Mucosa of rectum (tissue), 2 donors: ENCODE data around the gene SERPIND1.

Experiments used
- H3K27ac ChIP-seq, 2 donors: one replicate each; pipeline ENCODE4 v1.7.0; 2013; ENCODE audit warnings: inconsistent platforms in 2 of 2, low read depth in 2 of 2, low read length in 2 of 2
- H3K27me3 ChIP-seq, 2 donors: one replicate each; pipeline ENCODE4 v1.7.0; 2013; ENCODE audit warnings: low read length in 2 of 2; ENCODE audit not compliant: control insufficient read depth in 2 of 2, insufficient read depth in 2 of 2
- H3K36me3 ChIP-seq, 2 donors: one replicate each; pipeline ENCODE4 v1.7.0; 2013; ENCODE audit warnings: low read length in 2 of 2; ENCODE audit not compliant: control insufficient read depth in 2 of 2, insufficient read depth in 2 of 2
- H3K4me1 ChIP-seq, 2 donors: one replicate each; pipeline ENCODE4 v1.7.0; 2013; ENCODE audit warnings: low read length in 2 of 2, mild to moderate bottlenecking in 1 of 2; ENCODE audit not compliant: control insufficient read depth in 2 of 2, insufficient read depth in 2 of 2
- H3K4me3 ChIP-seq, 2 donors: one replicate each; pipeline ENCODE4 v1.7.0; 2013; ENCODE audit warnings: low read length in 2 of 2
- H3K9ac ChIP-seq, 2 donors: one replicate each; pipeline ENCODE4 v1.7.0; 2013; ENCODE audit warnings: low read length in 2 of 2, low read depth in 1 of 2, mild to moderate bottlenecking in 1 of 2
- H3K9me3 ChIP-seq, 2 donors: one replicate each; pipeline ENCODE4 v1.7.0; 2013; ENCODE audit warnings: low read length in 2 of 2; ENCODE audit not compliant: control insufficient read depth in 2 of 2
- donor health status: healthy.
- donor health status: Normal muscosa, but diverticular disease.

SERPIND1 gene

DNA sequence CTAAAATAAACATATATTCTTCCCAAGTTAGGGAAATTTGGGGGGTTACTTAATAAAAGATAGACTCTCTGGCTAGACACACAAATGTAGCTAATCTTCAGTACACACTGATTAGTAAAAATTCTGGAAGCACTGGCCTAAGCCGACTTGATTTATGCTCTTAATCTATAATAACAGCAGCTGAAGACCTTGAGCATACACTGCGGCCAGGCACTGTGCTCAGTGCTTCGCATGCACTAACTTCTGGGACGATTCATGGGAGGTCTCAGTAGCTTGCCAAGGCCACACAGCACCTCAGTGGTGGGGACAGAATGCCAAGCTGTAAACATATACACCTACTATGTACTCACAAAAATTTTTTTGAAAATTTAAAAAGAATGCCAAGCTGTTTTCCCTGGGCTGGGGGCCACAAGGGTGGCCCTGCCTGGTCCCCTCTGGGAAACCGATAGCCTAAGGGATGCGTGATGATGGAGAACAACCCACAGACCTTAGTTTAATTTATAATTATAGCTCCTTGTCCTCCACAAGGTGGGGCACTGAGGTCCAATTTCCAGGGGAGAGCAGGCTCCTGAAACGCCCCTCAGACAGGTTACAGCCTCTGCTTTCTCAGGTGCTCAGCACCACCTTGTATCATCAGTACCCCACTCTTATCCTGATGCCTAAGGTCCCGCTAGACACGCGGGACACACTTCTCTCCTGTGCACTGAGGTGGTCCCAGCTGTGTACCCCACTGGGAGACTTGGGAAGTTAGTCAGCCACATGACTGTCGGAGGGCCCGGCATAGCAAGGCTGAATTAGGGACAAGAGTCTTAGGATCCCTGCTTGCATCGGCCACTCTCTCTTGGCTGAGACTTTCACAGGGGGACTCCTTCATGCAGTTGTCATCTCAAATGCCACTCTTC is 20.1 kb downstream of the SERPIND1 start:
- no peaks in the 10 kb centered on the region for H3K27me3 ChIP-seq
- H3K4me1 ChIP-seq = peaks cover 0 to 3% of the 10 kb centered on the region in 2 donors
- H3K4me3 ChIP-seq = no peak overlapping the region
- H3K27ac ChIP-seq = no peak overlapping the region
- peaks cover 46 to 58% of the 10 kb centered on the region in 2 donors for H3K36me3 ChIP-seq
- H3K9me3 ChIP-seq = no peaks in the 10 kb centered on the region
- H3K9ac ChIP-seq = no peak overlapping the region

DNA sequence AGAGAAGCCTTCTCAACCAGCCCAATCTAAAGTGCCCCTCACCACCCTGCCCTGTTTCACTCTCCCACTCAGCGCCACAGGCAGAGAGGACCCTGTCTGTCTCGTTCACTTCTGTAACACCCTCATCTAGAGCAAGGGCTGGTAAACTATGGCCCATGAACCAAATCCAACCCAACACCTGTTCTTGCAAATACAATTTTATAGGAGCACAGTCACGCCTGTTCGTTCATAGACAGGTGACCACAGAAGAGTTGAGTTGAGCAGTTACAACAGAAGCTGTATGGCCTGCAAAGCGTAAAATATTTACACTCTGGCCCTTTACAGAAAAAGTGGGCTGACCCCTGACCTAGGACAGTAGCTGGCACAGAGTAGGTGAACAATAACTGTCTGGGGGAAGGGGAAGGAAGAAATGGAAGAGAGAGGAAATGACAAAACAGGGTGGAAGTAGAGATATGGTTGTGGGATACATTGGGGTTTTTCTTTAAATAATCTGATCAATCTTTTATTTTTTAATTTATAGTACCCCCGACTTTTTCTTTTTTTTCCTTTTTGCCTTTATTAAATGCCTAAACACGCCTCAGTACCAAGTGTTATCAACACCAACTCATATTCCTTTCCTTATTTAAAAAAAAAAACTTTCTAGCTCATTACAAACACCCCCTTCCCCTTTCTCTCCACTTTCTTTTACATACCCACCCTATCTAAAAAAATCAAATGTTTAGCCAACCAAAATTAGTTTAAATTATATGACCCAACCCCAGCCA is 20.9 kb downstream of the SERPIND1 start:
- H3K9me3 ChIP-seq = no peaks in the 10 kb centered on the region
- H3K9ac ChIP-seq = no peak overlapping the region
- H3K36me3 ChIP-seq = peaks cover 53 to 65% of the 10 kb centered on the region in 2 donors
- H3K4me1 ChIP-seq = peaks cover 0 to 3% of the 10 kb centered on the region in 2 donors
- H3K4me3 ChIP-seq = no peak overlapping the region
- no peak overlapping the region for H3K27ac ChIP-seq
- H3K27me3 ChIP-seq = no peaks in the 10 kb centered on the region

- H3K9ac ChIP-seq = no peak overlapping the region
- no peak overlapping the region for H3K27ac ChIP-seq
- H3K4me3 ChIP-seq = no peak overlapping the region
- H3K4me1 ChIP-seq = no peaks in the 10 kb centered on the region
- no peaks in the 10 kb centered on the region for H3K27me3 ChIP-seq
- peaks cover 54 to 69% of the 10 kb centered on the region in 2 donors for H3K36me3 ChIP-seq
- no peaks in the 10 kb centered on the region for H3K9me3 ChIP-seq
Measured at GRCh38 chr22:20796731-20797130, 22.8 kb downstream of the SERPIND1 start.

- H3K27ac ChIP-seq = no peak overlapping the region
Measured at GRCh38 chr22:20798218-20798617, 24.3 kb downstream of the SERPIND1 start.

GRCh38 chr22:20798974-20799373 is 25.1 kb downstream of the SERPIND1 start:
- no peak overlapping the region for H3K4me3 ChIP-seq
- no peak overlapping the region for H3K27ac ChIP-seq
- peaks cover 58 to 79% of the 10 kb centered on the region in 2 donors for H3K36me3 ChIP-seq

More at GRCh38 chr22:20798218-20798617, 24.3 kb downstream of the SERPIND1 start:
- Histone ChIP-seq H3K4me3 (no peak overlapping the region), H3K4me1 (no peaks in the 10 kb centered on the region), H3K9ac (no peak overlapping the region), H3K9me3 (no peaks in the 10 kb centered on the region), H3K27me3 (no peaks in the 10 kb centered on the region), H3K36me3 (peaks cover 56 to 73% of the 10 kb centered on the region in 2 donors)

DNA sequence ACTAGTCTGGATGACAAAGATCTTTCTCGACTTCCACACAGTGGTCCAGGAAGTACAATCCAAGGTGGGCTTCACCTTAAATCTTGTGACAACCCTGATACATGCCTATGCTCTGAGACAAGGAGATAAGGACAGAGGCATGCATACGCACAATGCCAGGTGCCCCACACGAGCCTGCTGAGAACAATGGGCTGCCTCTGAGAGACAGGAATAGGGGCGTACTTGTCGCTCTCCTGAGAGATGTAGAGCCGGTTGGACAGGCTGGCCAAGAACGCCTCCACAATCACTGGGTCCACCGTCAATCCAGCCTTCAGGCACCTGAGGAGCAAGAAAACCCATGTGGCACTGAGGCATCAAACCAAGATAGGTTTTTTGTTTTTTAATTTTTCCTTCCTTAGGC is 25.5 kb downstream of the SERPIND1 start:
- H3K4me3 ChIP-seq = no peak overlapping the region
- no peaks in the 10 kb centered on the region for H3K9me3 ChIP-seq
- H3K9ac ChIP-seq = no peak overlapping the region
- H3K4me1 ChIP-seq = no peaks in the 10 kb centered on the region
- H3K27me3 ChIP-seq = no peaks in the 10 kb centered on the region
- peaks cover 62 to 80% of the 10 kb centered on the region in 2 donors for H3K36me3 ChIP-seq
- H3K27ac ChIP-seq = no peak overlapping the region

More at GRCh38 chr22:20798974-20799373, 25.1 kb downstream of the SERPIND1 start:
- H3K27me3 ChIP-seq = no peaks in the 10 kb centered on the region
- no peak overlapping the region for H3K9ac ChIP-seq
- no peaks in the 10 kb centered on the region for H3K4me1 ChIP-seq
- no peaks in the 10 kb centered on the region for H3K9me3 ChIP-seq

GRCh38 chr22:20802452-20802851 is 28.5 kb downstream of the SERPIND1 start:
- H3K36me3 ChIP-seq = peaks cover 63 to 80% of the 10 kb centered on the region in 2 donors
- no peak overlapping the region for H3K4me3 ChIP-seq
- no peak overlapping the region for H3K9ac ChIP-seq
- no peak overlapping the region for H3K27ac ChIP-seq
- no peaks in the 10 kb centered on the region for H3K4me1 ChIP-seq
- no peaks in the 10 kb centered on the region for H3K27me3 ChIP-seq
- no peaks in the 10 kb centered on the region for H3K9me3 ChIP-seq

DNA sequence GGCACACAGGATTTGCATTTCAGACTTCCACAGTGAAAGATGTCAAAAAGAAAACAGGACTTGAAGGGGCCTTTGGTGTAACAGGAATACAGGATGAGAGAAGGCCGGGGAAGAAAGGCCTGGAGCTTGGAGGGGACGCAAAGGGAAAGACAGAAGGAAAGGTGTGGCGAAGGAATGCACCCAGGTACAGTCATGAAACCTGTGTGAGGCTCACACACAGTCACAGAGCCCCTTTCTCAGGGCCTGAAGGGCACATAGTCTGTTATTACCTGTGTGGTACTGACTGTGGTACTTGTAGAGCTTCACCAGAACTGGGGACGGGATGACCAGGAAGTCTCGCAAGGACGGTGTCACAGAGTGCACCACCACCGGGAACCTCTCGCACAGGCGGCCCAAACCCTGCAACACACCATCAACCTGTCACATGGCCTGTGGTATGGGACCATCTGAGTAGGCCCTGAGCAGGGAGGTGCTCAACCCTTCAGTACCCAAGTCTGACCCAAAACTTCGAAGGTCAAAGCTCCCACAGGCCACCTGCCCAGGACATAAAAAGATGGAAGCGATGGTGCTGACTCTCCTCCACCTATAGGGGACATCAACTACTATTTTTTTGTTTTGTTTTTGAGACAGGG is 29.1 kb downstream of the SERPIND1 start:
- Histone ChIP-seq H3K9ac (no peak overlapping the region), H3K36me3 (peaks cover 60 to 76% of the 10 kb centered on the region in 2 donors), H3K27ac (no peak overlapping the region), H3K9me3 (no peaks in the 10 kb centered on the region), H3K4me1 (no peaks in the 10 kb centered on the region), H3K4me3 (no peak overlapping the region), H3K27me3 (no peaks in the 10 kb centered on the region)

DNA sequence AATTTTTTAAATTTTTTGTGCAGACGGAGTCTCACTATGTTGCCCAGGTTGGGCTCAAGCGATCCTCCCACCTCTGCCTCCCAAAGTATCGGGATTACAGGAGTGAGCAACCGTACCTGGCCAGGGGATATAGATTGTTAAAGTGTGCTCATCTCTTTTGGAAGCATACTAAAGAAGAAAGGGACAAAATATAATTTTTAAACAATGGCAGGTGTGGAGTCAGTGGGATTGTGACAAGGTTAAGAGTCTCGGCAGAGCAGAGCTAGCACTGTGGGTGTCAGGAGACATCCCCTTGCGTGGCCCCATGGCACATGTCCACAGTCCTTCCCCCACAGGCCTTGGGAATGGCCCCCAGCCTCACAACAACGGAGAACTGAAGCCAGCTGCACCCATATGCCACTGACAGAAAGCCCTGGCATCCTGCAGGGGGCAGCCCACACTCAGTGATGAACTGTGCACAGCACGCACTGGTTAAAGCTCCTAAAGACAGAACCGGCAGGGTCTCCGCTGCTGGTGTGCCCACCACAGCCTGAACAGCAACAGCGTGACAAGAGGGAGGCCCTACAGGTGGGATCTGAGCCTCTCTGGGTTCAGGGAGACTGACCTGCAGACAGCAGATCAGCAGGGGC is 29.9 kb downstream of the SERPIND1 start:
- Histone ChIP-seq H3K4me3 (no peak overlapping the region), H3K36me3 (peaks cover 54 to 69% of the 10 kb centered on the region in 2 donors), H3K27me3 (no peaks in the 10 kb centered on the region), H3K9ac (no peak overlapping the region), H3K4me1 (no peaks in the 10 kb centered on the region), H3K27ac (no peak overlapping the region), H3K9me3 (no peaks in the 10 kb centered on the region)
